Body of pancreas (tissue), 4 donors: ENCODE results near the gene ZC4H2. TPM values are rescaled to one million over a fixed set of nuclear protein-coding genes. Genes with fewer than 3 reads are reported as not detected.

Experiments used
- ATAC-seq: fragments of 150-250 bp; one replicate; pipeline ENCODE4 v1.9.1; 2016
- DNase-seq, 4 donors: peaks; one replicate each; pipeline ENCODE4 v3.0.0-alpha.2; 2019
- H3K27ac ChIP-seq, 4 donors: fragments of 200-600 bp; sonication (generic); 1 replicate in 3 of 4; 2 replicates in 1 of 4; pipeline versions ENCODE4 v1.5.1 to v1.6.1; 2016 to 2019; ENCODE audit warnings: mild to moderate bottlenecking in 1 of 4, mixed read lengths in 1 of 4, moderate library complexity in 1 of 4
- H3K27me3 ChIP-seq, 2 donors: fragments of 200-600 bp; sonication (generic); one replicate each; pipeline ENCODE4 v1.6.0; 2016; ENCODE audit warnings: mild to moderate bottlenecking in 1 of 2
- H3K36me3 ChIP-seq, 2 donors: fragments of 200-600 bp; sonication (generic); replicated peaks in 1 of 2; 2 replicates each; pipeline ENCODE4 v1.5.1; 2016; ENCODE audit warnings: low read depth in 2 of 2; ENCODE audit not compliant: insufficient read depth in 1 of 2
- H3K4me1 ChIP-seq: fragments of 200-600 bp; sonication (generic); one replicate; pipeline ENCODE4 v1.6.0; 2016
- H3K4me3 ChIP-seq, 2 donors: fragments of 200-600 bp; sonication (generic); 1 replicate in 1 of 2; 2 replicates in 1 of 2; pipeline ENCODE4 v1.5.1; 2016 to 2019
- H3K9me3 ChIP-seq, 3 donors: fragments of 200-600 bp; sonication (generic); 1 replicate in 2 of 3; 2 replicates in 1 of 3; pipeline ENCODE4 v1.5.1; 2016
- CTCF ChIP-seq, 7 experiments: fragments of 450-650 bp in 4 of 7; fragments of 200-600 bp in 3 of 7; sonication (generic) in 3 of 7; IDR thresholded peaks; one replicate each; pipeline ENCODE4 v1.5.1; 2016 to 2019; ENCODE audit warnings: antibody characterized with exemption in 7 of 7
- POLR2A ChIP-seq, 3 donors: fragments of 450-650 bp; IDR thresholded peaks; one replicate each; pipeline ENCODE4 v1.6.1; 2016; ENCODE audit warnings: antibody characterized with exemption in 3 of 3, mild to moderate bottlenecking in 2 of 3
- intact Hi-C: fragments of 100-400 bp; cut with DNase I; formaldehyde crosslinking; loops from one replicate; pipeline ENCODE4 v1.15.1; 2023
- total RNA-seq, 2 donors: library from RNA; depleted of rRNA; stranded (reverse); fragments of >200 nt; gene quantifications; one replicate each; pipeline ENCODE4 v1.1.0, GENCODE V29; 2016

ZC4H2 gene
- total RNA-seq, 2 donors from 2014 or later: 4.6 to 6.2 TPM

DNA sequence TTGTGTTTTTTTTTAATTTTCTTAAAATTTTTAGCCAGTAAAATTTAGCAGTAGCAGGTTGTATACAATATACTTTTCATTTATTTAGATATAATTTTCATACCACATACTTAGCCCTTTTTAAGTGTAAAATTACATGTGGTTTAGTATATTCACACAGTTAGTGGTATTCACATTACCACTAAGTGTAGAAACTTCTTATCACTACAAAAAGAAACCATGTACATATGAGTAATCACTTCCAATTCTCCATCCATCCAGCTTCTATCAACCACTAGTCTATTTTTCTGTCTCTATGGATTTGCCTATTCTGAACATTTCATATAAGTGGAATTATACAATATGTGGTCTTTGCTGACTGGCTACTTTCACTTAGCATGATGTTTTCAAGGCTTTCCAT lies 109.0 kb downstream of the ZC4H2 start:
- no peak overlapping the region for H3K27ac ChIP-seq
- ATAC-seq (no peak), DNase-seq (no peak)
- no peak overlapping the region for H3K4me3 ChIP-seq
- no peaks in the 10 kb centered on the region for H3K4me1 ChIP-seq
- intact Hi-C loops: no loop called here
- TF ChIP-seq CTCF (IDR thresholded peaks at IDR 0.05): no peak
- no peak for TF ChIP-seq POLR2A (IDR thresholded peaks at IDR 0.05)
- H3K36me3 ChIP-seq: no peaks in the 10 kb centered on the region
- no peaks in the 10 kb centered on the region for H3K9me3 ChIP-seq
- H3K27me3 ChIP-seq: no peaks in the 10 kb centered on the region

Other genes starting within 250 kb of the ZC4H2 start
- 1 to 10 TPM in 1 of 2 donors, under 1 TPM in 1; 0.78 to 1.6 TPM for gene ZC3H12B, start 58.4 kb upstream of the ZC4H2 start, total RNA-seq